ENCODE data around the gene VPS41. TPM values are rescaled to one million over a fixed set of nuclear protein-coding genes. Genes with fewer than 3 reads are reported as not detected.

The VPS41 gene
- polyA plus RNA-seq, 3 donors: 12.7 to 62.2 (median 56.7) TPM

DNA sequence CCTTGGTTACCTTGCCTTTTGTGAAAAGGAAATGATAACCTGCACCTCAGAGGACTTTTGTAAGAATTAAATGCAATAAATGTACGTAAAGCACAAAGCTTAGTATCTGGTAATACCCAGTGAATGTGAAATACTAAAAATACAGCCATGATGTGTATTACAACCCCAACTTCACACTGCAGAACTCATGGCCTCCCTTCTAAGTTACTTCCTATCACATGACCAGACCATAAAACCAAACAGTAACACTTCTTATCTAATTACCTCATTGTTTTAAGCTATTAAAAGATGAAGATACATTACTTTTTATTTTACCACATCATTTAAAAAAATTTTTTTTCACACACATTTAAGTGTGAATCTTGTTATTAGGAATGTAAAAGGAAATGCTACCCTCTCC, 29.0 kb downstream of the VPS41 start:
- H3K27me3 Mint-ChIP-seq (ENCODE audit: low read depth in 3 of 3): no peaks in the 10 kb centered on the region
- Histone ChIP-seq H3K9me3 (replicated peaks in 1 of 2; ENCODE audit: control insufficient read depth in 1 of 2, insufficient read depth in 1 of 2, low read length in 2 of 2) (no peaks in the 10 kb centered on the region), H3K27ac (ENCODE audit: low read depth in 1 of 2, low read length in 2 of 2) (no peak overlapping the region), H3K4me1 (ENCODE audit: control insufficient read depth in 1 of 2, insufficient read depth in 2 of 2, low read length in 2 of 2) (peaks cover 5 to 7% of the 10 kb centered on the region in 2 donors), H3K9ac (ENCODE audit: insufficient read depth, low read length, poor library complexity, severe bottlenecking) (no peak overlapping the region), H3K27me3 (ENCODE audit: control insufficient read depth in 2 of 2, insufficient read depth in 2 of 2, low read length in 2 of 2) (no peaks in the 10 kb centered on the region), H2AFZ (ENCODE audit: insufficient read depth, low read depth, low read length, poor library complexity, severe bottlenecking) (no peak overlapping the region), H4K20me1 (ENCODE audit: insufficient read depth, low read length) (peaks cover 84% of the 10 kb centered on the region), H3K4me3 (replicated peaks in 1 of 3; ENCODE audit: low read depth in 2 of 3, low read length in 3 of 3) (no peak overlapping the region), H3K36me3 (replicated peaks in 1 of 2; ENCODE audit: control insufficient read depth in 1 of 2, insufficient read depth in 2 of 2, low read length in 2 of 2) (no peaks in the 10 kb centered on the region), H3K4me2 (replicated peaks; ENCODE audit: extremely low read depth, low read length, poor library complexity, severe bottlenecking) (no peak overlapping the region), H3K79me2 (ENCODE audit: insufficient read depth, low read length) (peaks cover 43% of the 10 kb centered on the region)
- no peak for DNase-seq
- TF ChIP-seq, protein P1, sequence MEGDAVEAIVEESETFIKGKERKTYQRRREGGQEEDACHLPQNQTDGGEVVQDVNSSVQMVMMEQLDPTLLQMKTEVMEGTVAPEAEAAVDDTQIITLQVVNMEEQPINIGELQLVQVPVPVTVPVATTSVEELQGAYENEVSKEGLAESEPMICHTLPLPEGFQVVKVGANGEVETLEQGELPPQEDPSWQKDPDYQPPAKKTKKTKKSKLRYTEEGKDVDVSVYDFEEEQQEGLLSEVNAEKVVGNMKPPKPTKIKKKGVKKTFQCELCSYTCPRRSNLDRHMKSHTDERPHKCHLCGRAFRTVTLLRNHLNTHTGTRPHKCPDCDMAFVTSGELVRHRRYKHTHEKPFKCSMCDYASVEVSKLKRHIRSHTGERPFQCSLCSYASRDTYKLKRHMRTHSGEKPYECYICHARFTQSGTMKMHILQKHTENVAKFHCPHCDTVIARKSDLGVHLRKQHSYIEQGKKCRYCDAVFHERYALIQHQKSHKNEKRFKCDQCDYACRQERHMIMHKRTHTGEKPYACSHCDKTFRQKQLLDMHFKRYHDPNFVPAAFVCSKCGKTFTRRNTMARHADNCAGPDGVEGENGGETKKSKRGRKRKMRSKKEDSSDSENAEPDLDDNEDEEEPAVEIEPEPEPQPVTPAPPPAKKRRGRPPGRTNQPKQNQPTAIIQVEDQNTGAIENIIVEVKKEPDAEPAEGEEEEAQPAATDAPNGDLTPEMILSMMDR (IDR thresholded peaks at IDR 0.05): no peak
- H3K4me1 Mint-ChIP-seq: peaks cover 22% of the 10 kb centered on the region
- no peak overlapping the region for H3K4me3 Mint-ChIP-seq
- no peaks in the 10 kb centered on the region for H3K9me3 Mint-ChIP-seq
- no CpG with 5 or more reads among the region's 1 CpG for WGBS (ENCODE audit: insufficient coverage)
- intact Hi-C loops (cut with micrococcal nuclease): no loop called here
- no peak overlapping the region for H3K27ac Mint-ChIP-seq
- peaks cover 15 to 27% of the 10 kb centered on the region in 2 donors for H3K36me3 Mint-ChIP-seq

- no peak overlapping the region for H3K27ac ChIP-seq (ENCODE audit: low read depth in 1 of 2, low read length in 2 of 2)
- 83% methylated on average over 1 of the region's 8 CpGs for WGBS (ENCODE audit: insufficient coverage)
- peaks cover 40% of the 10 kb centered on the region for H3K79me2 ChIP-seq (ENCODE audit: insufficient read depth, low read length)
- H3K9me3 Mint-ChIP-seq: no peaks in the 10 kb centered on the region
- intact Hi-C loops (cut with micrococcal nuclease): no loop called here
- no peaks in the 10 kb centered on the region for H3K27me3 Mint-ChIP-seq (ENCODE audit: low read depth in 3 of 3)
- DNase-seq: no peak
- no peak overlapping the region for H3K4me3 ChIP-seq (replicated peaks in 1 of 3; ENCODE audit: low read depth in 2 of 3, low read length in 3 of 3)
- H2AFZ ChIP-seq (ENCODE audit: insufficient read depth, low read depth, low read length, poor library complexity, severe bottlenecking): no peak overlapping the region
- H3K27me3 ChIP-seq (ENCODE audit: control insufficient read depth in 2 of 2, insufficient read depth in 2 of 2, low read length in 2 of 2): no peaks in the 10 kb centered on the region
- H3K4me1 Mint-ChIP-seq: peaks cover 22% of the 10 kb centered on the region
- TF ChIP-seq, protein P1 (IDR thresholded peaks at IDR 0.05): no peak
- no peaks in the 10 kb centered on the region for H3K36me3 ChIP-seq (replicated peaks in 1 of 2; ENCODE audit: control insufficient read depth in 1 of 2, insufficient read depth in 2 of 2, low read length in 2 of 2)
- peak overlapping the region in 1 of 2 donors; percentile 29 for H3K4me3 Mint-ChIP-seq
- H3K9me3 ChIP-seq (replicated peaks in 1 of 2; ENCODE audit: control insufficient read depth in 1 of 2, insufficient read depth in 1 of 2, low read length in 2 of 2): no peaks in the 10 kb centered on the region
- H3K4me2 ChIP-seq (replicated peaks; ENCODE audit: extremely low read depth, low read length, poor library complexity, severe bottlenecking): no peak overlapping the region
- H3K27ac Mint-ChIP-seq: peak overlapping the region in 3 of 7 donors; percentile 34 to 74 (median 54)
- no peak overlapping the region for H3K9ac ChIP-seq (ENCODE audit: insufficient read depth, low read length, poor library complexity, severe bottlenecking)
- H3K36me3 Mint-ChIP-seq: peaks cover 14 to 26% of the 10 kb centered on the region in 2 donors
- H4K20me1 ChIP-seq (ENCODE audit: insufficient read depth, low read length): peaks cover 87% of the 10 kb centered on the region
- peaks cover 5 to 7% of the 10 kb centered on the region in 2 donors for H3K4me1 ChIP-seq (ENCODE audit: control insufficient read depth in 1 of 2, insufficient read depth in 2 of 2, low read length in 2 of 2)
Observed at GRCh38 chr7:38878694-38879457, 30.1 kb downstream of the VPS41 start.

Measured in CD14-positive monocyte (primary cell).